A549 (cell line): ENCODE results near the gene ADSS1.

Source experiments
- CHD2 ChIP-seq: fragments of 150-350 bp; IDR thresholded peaks from 2 replicates; pipeline ENCODE4 v1.6.1; 2014; ENCODE audit warnings: low read length; ENCODE audit not compliant: partially characterized antibody
- EP300 ChIP-seq, 2 experiments: fragments of >200 bp; sonication (Bioruptor Twin); formaldehyde crosslinking; IDR thresholded peaks; 2 replicates in 1 of 2; 3 replicates in 1 of 2; pipeline ENCODE4 v1.6.1; 2016 to 2017
- KDM1A ChIP-seq: fragments of 200-600 bp; sonication (generic); IDR thresholded peaks from 2 replicates; pipeline ENCODE4 v1.6.1; 2016; ENCODE audit warnings: low read depth, mild to moderate bottlenecking
- KDM5A ChIP-seq: fragments of 200-600 bp; sonication (generic); IDR thresholded peaks from 2 replicates; pipeline ENCODE4 v1.6.1; 2016; ENCODE audit warnings: antibody characterized with exemption, mild to moderate bottlenecking
- MAZ ChIP-seq: fragments of 150-350 bp; IDR thresholded peaks from 2 replicates; pipeline ENCODE4 v1.6.1; 2014; ENCODE audit warnings: antibody characterized with exemption, low read depth, low read length, borderline replicate concordance
- MYC ChIP-seq: IDR thresholded peaks from 2 replicates; pipeline ENCODE4 v1.6.1; 2012; ENCODE audit warnings: mild to moderate bottlenecking, inconsistent platforms, low read length, improper control_type of control experiment, borderline replicate concordance
- POLR2A ChIP-seq: IDR thresholded peaks from 2 replicates; pipeline ENCODE4 v1.6.1; 2012; ENCODE audit warnings: mild to moderate bottlenecking, low read length
- RNF2 ChIP-seq: fragments of 200-600 bp; sonication (generic); IDR thresholded peaks from 2 replicates; pipeline ENCODE4 v1.6.1; 2016; ENCODE audit warnings: low read depth, mild to moderate bottlenecking, antibody characterized with exemption, moderate library complexity, borderline replicate concordance
- SREBF2 ChIP-seq: fragments of 450-650 bp; IDR thresholded peaks from 2 replicates; pipeline ENCODE4 v1.6.1; 2014; ENCODE audit warnings: mild to moderate bottlenecking, moderate library complexity
- TFCP2L1 ChIP-seq: fragments of 250-450 bp; sonication (Bioruptor Pico); IDR thresholded peaks from 2 replicates; pipeline ENCODE4 v1.5.0; 2021; ENCODE audit warnings: mild to moderate bottlenecking
- TF ChIP-seq, protein P1 (sequence below): fragments of >200 bp; sonication (Bioruptor Twin); formaldehyde crosslinking; IDR thresholded peaks from 3 replicates; pipeline ENCODE4 v1.5.1; 2016
- TF ChIP-seq, protein P2 (sequence below): IDR thresholded peaks from 2 replicates; pipeline ENCODE4 v1.6.1; 2012

DNA sequence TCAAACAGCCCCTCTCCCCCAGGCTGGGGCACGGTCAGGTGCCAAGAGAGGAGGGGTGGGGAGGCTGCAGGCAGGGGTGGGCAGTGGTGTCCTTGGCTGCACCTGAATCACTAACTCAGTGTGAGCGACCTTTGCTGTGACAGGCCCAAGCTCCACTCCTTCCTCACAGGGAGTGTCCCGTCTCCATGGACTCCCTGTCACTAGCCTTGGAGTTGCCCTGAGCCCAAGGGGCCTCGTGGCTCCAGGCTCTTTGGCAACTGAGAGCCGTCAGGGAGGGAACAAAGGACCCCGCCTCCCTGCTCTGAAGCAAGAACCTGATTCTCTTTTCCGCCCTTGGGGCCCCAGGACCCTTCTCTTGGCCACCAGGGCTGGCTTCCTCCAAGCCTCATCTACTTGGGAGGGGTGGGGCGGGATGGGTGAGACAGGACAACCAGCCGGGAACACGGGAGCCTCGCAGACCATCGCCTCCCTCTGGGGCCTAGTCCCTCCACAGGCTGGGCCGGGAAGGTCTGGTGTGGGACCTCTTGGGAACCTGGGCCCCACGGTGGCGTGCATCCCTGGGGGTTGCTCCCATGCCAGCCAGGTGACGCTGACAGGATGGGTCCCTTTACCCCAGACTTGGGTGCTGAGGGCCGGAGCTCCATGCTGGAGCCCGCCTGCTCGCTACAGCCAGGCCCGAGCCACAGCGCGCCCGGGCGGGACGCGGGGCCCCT is 935 bp upstream of the ADSS1 start:
- TF ChIP-seq, protein P1, sequence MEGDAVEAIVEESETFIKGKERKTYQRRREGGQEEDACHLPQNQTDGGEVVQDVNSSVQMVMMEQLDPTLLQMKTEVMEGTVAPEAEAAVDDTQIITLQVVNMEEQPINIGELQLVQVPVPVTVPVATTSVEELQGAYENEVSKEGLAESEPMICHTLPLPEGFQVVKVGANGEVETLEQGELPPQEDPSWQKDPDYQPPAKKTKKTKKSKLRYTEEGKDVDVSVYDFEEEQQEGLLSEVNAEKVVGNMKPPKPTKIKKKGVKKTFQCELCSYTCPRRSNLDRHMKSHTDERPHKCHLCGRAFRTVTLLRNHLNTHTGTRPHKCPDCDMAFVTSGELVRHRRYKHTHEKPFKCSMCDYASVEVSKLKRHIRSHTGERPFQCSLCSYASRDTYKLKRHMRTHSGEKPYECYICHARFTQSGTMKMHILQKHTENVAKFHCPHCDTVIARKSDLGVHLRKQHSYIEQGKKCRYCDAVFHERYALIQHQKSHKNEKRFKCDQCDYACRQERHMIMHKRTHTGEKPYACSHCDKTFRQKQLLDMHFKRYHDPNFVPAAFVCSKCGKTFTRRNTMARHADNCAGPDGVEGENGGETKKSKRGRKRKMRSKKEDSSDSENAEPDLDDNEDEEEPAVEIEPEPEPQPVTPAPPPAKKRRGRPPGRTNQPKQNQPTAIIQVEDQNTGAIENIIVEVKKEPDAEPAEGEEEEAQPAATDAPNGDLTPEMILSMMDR = no peak
- TF ChIP-seq, protein P2, sequence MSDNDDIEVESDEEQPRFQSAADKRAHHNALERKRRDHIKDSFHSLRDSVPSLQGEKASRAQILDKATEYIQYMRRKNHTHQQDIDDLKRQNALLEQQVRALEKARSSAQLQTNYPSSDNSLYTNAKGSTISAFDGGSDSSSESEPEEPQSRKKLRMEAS = no peak
- no peak for TF ChIP-seq POLR2A
- no peak for TF ChIP-seq MYC
- no peak for TF ChIP-seq CHD2
- no peak for TF ChIP-seq TFCP2L1 (CRISPR knock-in tag)
- no peak for TF ChIP-seq SREBF2
- no peak for TF ChIP-seq MAZ
- no peak for TF ChIP-seq KDM5A
- TF ChIP-seq KDM1A = no peak
- TF ChIP-seq RNF2 = no peak
- TF ChIP-seq EP300 (IDR thresholded peaks at IDR 0.05) = no peak
